NCI-H187 treated with DMSO at 0.1 percent for 48 hours (cell line): Measurements from ENCODE around the gene TWSG1.
"Not testable (repeated sequence)": the region's sequence is repeated elsewhere in the genome, so short reads cannot be mapped to it uniquely, and the experiment has no call there.

Experiments used
- DNase-seq: peaks from one replicate; lab custom pipeline; 2025; lab: John Stamatoyannopoulos, UW

The TWSG1 gene

GRCh38 chr18:9392726-9393125 lies 58.2 kb downstream of the TWSG1 start:
- no peak for DNase-seq

GRCh38 chr18:9394046-9394445 lies 59.5 kb downstream of the TWSG1 start:
- DNase-seq, result no peak

- no peak for DNase-seq
Observed at GRCh38 chr18:9400197-9400596, 65.6 kb downstream of the TWSG1 start.

- no peak for DNase-seq
Observed at GRCh38 chr18:9401176-9401575, 66.6 kb downstream of the TWSG1 start.

GRCh38 chr18:9402358-9403007 lies 67.9 kb downstream of the TWSG1 start:
- DNase-seq, result not testable (repeated sequence)

GRCh38 chr18:9403795-9404564 lies 69.4 kb downstream of the TWSG1 start:
- no peak for DNase-seq

GRCh38 chr18:9404565-9405060 lies 70.0 kb downstream of the TWSG1 start:
- no peak for DNase-seq

GRCh38 chr18:9405130-9405529 lies 70.6 kb downstream of the TWSG1 start:
- no peak for DNase-seq

GRCh38 chr18:9405977-9406376 lies 71.4 kb downstream of the TWSG1 start:
- no peak for DNase-seq

- no peak for DNase-seq
Observed at GRCh38 chr18:9410515-9410914, 75.9 kb downstream of the TWSG1 start.

- DNase-seq, result no peak
Observed at GRCh38 chr18:9413576-9413975, 79.0 kb downstream of the TWSG1 start.

GRCh38 chr18:9416563-9417072 lies 82.0 kb downstream of the TWSG1 start:
- DNase-seq, result no peak

- no peak for DNase-seq
Observed at GRCh38 chr18:9417073-9417851, 82.7 kb downstream of the TWSG1 start.

- no peak for DNase-seq
Observed at GRCh38 chr18:9418047-9418690, 83.6 kb downstream of the TWSG1 start.

- DNase-seq, result no peak
Observed at GRCh38 chr18:9419956-9420631, 85.5 kb downstream of the TWSG1 start.

GRCh38 chr18:9421096-9421900 lies 86.7 kb downstream of the TWSG1 start:
- no peak for DNase-seq

- DNase-seq, result no peak
Observed at GRCh38 chr18:9421901-9422327, 87.3 kb downstream of the TWSG1 start.

GRCh38 chr18:9422816-9423519 lies 88.4 kb downstream of the TWSG1 start:
- DNase-seq, result no peak

- not testable (repeated sequence) for DNase-seq
Observed at GRCh38 chr18:9423648-9424047, 89.1 kb downstream of the TWSG1 start.

GRCh38 chr18:9424235-9424634 lies 89.7 kb downstream of the TWSG1 start:
- not testable (repeated sequence) for DNase-seq
